CD4-positive, alpha-beta T cell treated with Interleukin-12 subunit alpha and Interleukin-12 subunit beta, for 1 hour (primary cell): ENCODE results near the gene SMIM8.
"Not testable (repeated sequence)": the region's sequence is repeated elsewhere in the genome, so short reads cannot be mapped to it uniquely, and the experiment has no call there.

Experiments used
- DNase-seq: peaks from one replicate; pipeline ENCODE4 v3.0.0-alpha.2; 2020

Gene SMIM8, protein sequence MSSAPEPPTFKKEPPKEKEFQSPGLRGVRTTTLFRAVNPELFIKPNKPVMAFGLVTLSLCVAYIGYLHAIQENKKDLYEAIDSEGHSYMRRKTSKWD

DNA sequence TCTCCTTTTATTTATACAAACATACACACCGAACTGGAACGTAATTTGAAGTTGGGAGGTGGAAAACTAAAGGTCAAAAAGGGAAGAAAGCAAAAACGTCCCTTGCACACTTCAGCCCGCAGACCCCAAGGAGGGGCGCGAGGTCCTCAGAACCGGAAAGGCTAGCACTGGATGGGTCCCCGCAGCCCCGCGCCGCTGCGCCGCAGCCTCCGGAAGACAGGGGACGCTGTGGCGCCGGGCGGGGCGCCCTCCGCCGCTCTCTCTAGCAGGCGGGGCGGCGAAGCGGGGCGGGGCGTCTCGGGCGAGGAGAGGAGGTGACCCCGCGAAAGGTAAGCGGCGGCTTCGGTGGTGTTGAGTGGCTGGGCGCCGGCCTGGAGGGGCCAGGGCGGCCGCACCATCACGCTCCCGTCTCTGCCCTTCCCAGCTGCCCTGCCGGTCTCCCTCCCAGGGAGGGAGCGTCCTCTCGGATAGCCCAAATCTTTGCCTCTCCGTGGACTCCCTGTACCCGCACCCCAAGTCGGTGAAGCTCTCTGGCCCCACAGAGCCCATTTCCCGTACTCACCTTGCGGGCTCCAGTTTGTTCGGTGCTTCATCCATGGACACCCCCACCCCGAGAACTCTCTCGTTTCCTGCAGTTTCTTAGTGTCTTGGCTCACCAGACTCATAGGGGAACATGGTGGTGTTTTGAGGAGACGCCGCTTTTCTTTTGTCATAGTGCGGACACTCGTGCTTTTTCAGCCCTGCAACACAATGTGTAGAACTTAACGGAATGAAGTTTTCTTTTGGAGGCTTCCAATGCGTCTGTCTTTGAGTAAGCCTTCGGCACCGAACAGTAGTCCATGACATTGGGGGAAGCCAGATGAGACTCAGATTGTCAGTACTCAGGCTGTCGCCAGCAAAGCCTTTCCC lies at the start of gene SMIM8:
TSS of gene SMIM8 (plus strand) at position 285 of the 909 bp plus-strand sequence. CDS start 14,444 bp downstream, outside the sequence.
- peak; percentile 86 for DNase-seq

- DNase-seq = no peak
Measured at GRCh38 chr6:87274660-87275274, 47.6 kb upstream of the SMIM8 start.

DNA sequence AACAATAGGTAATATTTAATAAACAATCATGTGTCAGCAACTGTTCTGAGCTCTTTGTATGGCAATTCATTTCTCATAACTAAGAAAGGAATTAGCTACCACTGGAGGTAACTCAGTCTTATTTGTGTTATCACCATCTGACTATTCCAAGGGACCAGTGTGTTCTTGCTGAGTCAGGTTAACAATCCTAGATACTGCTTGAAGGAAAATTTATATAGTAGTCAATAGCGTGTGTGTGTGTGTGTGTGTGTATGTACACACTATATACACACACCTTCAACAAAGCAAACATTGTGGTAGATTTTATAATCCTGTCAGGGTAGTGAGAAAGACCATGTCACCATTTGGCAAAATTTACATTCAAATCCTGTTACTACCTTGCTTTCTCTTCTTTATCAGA lies 45.8 kb upstream of the SMIM8 start:
- DNase-seq = no peak

GRCh38 chr6:87277123-87277522 lies 45.3 kb upstream of the SMIM8 start:
- peak; percentile 4 for DNase-seq

GRCh38 chr6:87279196-87279595 lies 43.2 kb upstream of the SMIM8 start:
- DNase-seq = no peak

DNA sequence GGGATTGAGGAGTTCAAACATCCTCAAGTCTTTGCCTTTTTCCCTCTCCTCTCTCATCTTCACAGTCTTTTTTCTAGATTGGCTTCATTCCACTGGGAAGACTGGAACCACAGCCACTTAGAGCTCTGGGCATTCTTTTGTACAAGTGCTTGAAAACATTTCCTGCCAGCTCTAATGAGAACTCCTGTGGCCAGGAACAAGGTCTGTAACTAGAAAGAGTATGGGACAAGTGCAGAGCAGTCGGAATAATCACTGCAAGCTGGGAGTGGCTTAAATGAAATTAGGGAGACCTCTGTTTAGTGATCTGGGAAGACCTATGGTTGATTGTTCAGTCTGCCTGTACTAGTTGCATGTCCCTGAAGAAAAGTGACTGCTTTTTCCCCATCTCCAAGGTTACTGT lies 41.0 kb upstream of the SMIM8 start:
- no peak for DNase-seq

GRCh38 chr6:87282743-87283142 lies 39.6 kb upstream of the SMIM8 start:
- no peak for DNase-seq

- DNase-seq = no peak
Measured at GRCh38 chr6:87283461-87283860, 38.9 kb upstream of the SMIM8 start.

DNA sequence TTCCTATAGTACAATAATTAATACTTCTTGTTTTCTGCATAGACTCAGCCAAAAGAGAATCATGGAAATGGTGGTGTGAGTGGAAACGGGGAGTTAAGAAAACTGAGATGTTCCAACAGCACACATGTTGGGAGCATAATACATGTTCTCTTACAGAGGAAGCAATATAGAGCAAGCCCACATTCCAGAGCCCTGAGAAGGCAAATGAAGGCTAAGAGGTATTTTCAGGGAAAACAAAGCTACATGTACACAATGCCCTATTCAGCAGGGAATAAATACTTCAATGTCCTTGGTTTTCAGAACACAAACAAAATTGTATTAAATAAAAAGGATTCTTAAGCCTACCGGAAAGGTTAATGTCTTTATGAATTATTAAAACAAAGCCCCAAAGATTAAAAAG lies 35.1 kb upstream of the SMIM8 start:
- no peak for DNase-seq

- no peak for DNase-seq
Measured at GRCh38 chr6:87289571-87289970, 32.8 kb upstream of the SMIM8 start.

DNA sequence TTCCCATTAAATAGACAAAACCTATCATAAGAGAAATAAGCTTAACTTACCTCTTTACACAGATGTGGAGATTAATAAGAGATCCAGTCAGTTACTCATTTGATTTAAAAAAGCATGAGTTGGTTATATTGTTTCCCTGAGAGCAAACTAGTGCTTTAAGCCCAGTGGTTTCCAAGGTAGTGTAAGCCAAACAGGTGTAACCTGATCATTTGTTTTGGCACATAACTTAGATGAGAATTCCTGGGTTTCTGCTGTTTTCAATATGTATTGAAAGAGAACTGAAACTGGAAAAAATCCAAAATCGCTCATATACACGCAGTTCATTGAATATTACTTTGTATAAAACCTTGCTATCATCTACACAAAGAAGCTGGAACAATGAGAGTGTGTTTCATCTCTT lies 30.5 kb upstream of the SMIM8 start:
- no peak for DNase-seq

DNA sequence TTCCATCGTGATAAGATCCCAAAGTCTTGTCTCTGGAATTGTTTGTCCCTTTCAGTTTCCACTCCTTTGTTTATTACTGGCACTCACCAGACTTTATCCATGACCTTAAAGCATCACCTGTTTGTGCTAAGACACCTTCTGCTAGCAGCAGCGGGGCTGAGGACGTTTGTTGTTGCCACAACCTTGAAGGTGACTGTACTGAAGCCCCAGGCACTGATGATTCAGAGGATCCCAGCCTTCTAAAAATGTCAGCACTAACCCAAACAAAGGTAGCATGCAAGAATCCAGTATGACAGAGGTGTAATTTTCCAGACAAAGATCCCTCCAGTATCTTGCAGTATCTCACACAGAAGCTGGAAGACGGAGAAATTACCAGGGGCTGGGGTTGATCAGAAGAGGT lies 28.9 kb upstream of the SMIM8 start:
- no peak for DNase-seq

GRCh38 chr6:87297119-87297518 lies 25.3 kb upstream of the SMIM8 start:
- DNase-seq = no peak

- not testable (repeated sequence) for DNase-seq
Measured at GRCh38 chr6:87301277-87301676, 21.1 kb upstream of the SMIM8 start.

DNA sequence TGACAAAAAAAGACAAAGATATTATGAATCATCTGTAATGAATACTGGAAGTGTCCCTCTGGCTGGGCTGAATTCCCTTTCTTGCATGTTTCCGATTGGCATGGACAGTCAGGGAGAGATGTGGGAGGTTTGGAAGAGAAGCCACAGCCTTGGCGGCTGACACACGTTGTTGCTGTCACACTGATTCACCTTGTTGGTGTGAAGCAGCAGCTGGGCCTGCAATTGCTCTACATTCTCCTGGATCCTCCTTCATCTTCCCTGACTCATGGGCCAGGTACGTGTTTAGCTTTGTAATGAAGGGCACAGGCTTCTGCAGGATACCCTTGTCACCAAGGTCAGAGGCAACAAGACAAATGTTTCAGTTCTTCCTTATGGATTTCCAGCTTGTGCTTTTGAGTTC lies 13.4 kb upstream of the SMIM8 start:
- DNase-seq = no peak

GRCh38 chr6:87312860-87313259 lies 9.5 kb upstream of the SMIM8 start:
- DNase-seq = no peak

DNA sequence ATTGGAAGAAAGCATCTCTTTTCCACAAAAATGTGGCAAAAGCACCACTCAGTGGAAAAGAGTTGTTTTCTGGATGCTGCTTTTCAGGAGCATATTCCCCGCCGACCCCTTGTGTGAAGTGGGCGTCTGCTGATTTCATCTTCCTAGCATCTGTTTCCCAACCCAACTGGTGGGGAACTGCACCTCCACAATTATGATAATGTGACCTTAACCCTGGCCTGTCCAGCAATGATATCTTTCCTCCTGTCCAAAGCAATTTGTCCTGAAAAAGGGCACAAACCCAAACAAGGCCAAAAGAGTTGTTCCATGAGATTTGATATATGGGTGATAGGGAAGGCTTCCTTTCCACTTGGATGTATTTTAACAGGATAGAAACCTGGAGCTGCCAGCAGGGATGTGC lies 7.3 kb upstream of the SMIM8 start:
- no peak for DNase-seq

DNA sequence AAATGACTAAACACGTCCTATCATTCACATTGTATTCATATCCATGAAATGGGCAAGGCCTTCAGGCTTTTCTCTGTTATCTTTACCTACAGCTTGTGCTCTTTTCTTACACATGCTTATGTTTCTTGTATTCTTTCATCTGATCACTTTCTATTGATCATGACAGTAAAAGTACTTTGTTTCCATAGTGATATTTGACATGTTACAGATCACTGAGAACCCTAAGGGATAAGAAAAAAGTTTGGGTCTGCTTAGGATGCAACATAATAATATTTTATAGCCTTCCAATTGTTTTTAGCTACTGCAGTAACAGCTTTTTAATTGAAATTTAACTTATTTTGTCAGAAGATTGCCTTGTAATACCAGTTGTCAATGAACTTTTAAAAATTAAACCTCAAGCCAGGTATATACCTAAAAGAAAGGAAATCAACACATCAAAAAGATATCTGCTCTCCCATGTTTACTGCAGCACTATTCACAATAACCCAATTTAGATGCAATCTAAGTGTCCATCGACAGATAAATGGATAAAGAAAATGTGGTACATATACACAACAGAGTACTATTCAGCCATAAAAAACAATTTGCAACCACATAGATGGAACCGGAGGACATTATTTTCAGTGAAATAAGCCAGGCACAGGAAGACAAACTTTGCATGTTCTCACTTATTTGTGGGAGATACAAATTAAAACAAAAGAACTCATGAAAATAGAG lies 3.0 kb upstream of the SMIM8 start:
- DNase-seq = no peak

DNA sequence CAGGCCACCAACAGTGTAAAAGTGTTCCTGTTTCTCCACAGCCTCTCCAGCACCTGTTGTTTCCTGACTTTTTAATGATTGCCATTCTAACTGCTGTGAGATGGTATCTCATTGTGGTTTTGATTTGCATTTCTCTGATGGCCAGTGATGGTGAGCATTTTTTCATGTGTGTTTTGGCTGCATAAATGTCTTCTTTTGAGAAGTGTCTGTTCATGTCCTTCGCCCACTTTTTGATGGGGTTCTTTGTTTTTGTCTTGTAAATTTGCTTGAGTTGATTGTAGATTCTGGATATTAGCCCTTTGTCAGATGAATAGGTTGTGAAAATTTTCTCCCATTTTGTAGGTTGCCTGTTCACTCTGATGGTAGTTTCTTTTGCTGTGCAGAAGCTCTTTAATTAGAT lies 1.5 kb downstream of the SMIM8 start:
- DNase-seq = not testable (repeated sequence)

DNA sequence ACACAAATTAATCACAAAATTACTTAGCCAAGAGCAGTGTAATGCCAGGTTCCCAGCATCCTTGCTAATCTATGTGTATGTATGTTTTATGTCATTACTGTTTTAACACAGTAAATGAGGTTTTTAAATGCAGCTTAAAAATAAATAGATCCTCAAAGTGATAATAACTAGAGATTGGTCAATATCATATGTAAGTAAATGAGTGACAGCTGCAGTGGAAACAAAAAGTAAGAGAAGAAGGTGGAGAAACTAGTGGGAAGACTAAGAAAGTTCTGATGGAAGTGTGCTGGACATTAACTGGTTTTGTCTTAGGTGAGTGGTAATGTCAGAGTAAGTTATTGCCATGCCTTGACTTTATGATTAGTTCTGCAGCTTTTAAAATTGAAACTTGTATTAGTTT lies 8.6 kb downstream of the SMIM8 start:
- DNase-seq = no peak

DNA sequence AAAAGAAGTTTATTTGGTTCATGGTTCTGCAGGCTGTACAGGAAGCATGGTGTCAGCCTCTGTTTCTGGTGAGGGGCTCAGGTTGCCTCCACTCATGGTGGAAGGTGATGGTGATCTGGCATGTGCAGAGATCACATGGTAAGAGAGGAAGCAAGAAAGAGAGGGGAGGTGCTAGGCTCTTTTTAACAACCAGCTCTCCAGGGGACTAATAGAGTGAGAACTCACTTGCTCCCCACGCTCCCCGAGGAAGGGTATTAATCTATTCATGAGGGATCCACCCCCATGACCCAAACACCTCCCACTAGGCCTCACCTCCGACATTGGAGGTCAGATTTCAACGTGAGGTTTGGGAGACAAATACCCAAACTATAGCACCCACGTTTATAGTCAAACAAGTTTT lies 10.6 kb downstream of the SMIM8 start:
- no peak for DNase-seq

- DNase-seq = no peak
Measured at GRCh38 chr6:87333591-87334181, 11.3 kb downstream of the SMIM8 start.

DNA sequence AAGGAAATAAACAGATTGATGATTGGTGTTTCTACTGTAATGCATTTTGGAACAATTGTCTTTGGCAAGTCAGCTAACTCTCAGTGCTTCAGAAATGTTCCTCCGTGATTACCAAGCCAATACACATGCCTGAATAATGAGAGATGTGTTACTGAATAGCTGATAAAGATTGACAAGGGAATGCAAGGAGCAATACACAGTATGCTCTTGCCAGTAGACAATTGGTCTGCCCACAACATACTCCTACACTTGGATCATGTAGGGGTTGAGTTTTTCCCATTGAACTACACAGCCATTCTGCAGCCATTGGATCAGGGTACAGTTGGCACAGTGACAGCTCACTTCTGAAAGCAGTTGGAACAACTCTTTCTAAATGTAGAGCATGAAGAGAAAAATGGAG lies 12.3 kb downstream of the SMIM8 start:
- DNase-seq = no peak
